HG03103 (cell line): Measurements from ENCODE around the gene CCL15.
"Not testable (repeated sequence)": the region's sequence is repeated elsewhere in the genome, so short reads cannot be mapped to it uniquely, and the experiment has no call there.

Experiments
- ATAC-seq: cut with Tn5 transposase; IDR thresholded peaks from one replicate; pipeline ENCODE4 v1.9.1; 2021; ENCODE audit warnings: low read depth; ENCODE audit not compliant: unreplicated experiment

Gene CCL15

GRCh38 chr17:36001110-36001771 lies at the start of gene CCL15:
TSS of gene CCL15 (minus strand) at chr17:36001553. CDS start at chr17:36001492, 61 bp downstream.
- ATAC-seq, result no peak

GRCh38 chr17:36049643-36050042 lies 48.3 kb upstream of the CCL15 start:
- ATAC-seq, result no peak

GRCh38 chr17:36048066-36048465 lies 46.7 kb upstream of the CCL15 start:
- ATAC-seq, result no peak

- no peak for ATAC-seq
Measured at GRCh38 chr17:36036235-36036634, 34.9 kb upstream of the CCL15 start.

- no peak for ATAC-seq
Measured at GRCh38 chr17:36034127-36034526, 32.8 kb upstream of the CCL15 start.

- ATAC-seq, result no peak
Measured at GRCh38 chr17:36030956-36031355, 29.6 kb upstream of the CCL15 start.

- no peak for ATAC-seq
Measured at GRCh38 chr17:36027761-36028160, 26.4 kb upstream of the CCL15 start.

- ATAC-seq, result no peak
Measured at GRCh38 chr17:36024106-36024869, 22.9 kb upstream of the CCL15 start.

GRCh38 chr17:36019423-36019822 lies 18.1 kb upstream of the CCL15 start:
- ATAC-seq, result no peak

GRCh38 chr17:36017799-36018198 lies 16.4 kb upstream of the CCL15 start, which contains the start of gene CCL23:
TSS of gene CCL23 (minus strand) at chr17:36017972. CDS start at chr17:36017897, 75 bp downstream.
- no peak for ATAC-seq

- no peak for ATAC-seq
Measured at GRCh38 chr17:36016555-36016954, 15.2 kb upstream of the CCL15 start.

- ATAC-seq, result not testable (repeated sequence)
Measured at GRCh38 chr17:36015895-36016294, 14.5 kb upstream of the CCL15 start.

- ATAC-seq, result no peak
Measured at GRCh38 chr17:36014946-36015345, 13.6 kb upstream of the CCL15 start.

- no peak for ATAC-seq
Measured at GRCh38 chr17:36011201-36011600, 9.8 kb upstream of the CCL15 start.

GRCh38 chr17:36008998-36009665 lies 7.8 kb upstream of the CCL15 start:
- ATAC-seq, result no peak

- no peak for ATAC-seq
Measured at GRCh38 chr17:36004594-36005108, 3.3 kb upstream of the CCL15 start.

- ATAC-seq, result no peak
Measured at GRCh38 chr17:36002631-36003030, 1.3 kb upstream of the CCL15 start.

GRCh38 chr17:36001862-36002603 lies 680 bp upstream of the CCL15 start:
- ATAC-seq, result no peak

- ATAC-seq, result no peak
Measured at GRCh38 chr17:36000732-36001109, 632 bp downstream of the CCL15 start.

GRCh38 chr17:35998756-35999155 lies 2.6 kb downstream of the CCL15 start:
- no peak for ATAC-seq
